Activated CD4-positive, CD25-positive, alpha-beta regulatory T cell treated with anti-CD3 and anti-CD28 coated beads, Interleukin-2, amount 50 U/mL, for 16 hours (primary cell): ENCODE data around the gene SRD5A1.

Source experiments
- DNase-seq: peaks from one replicate; pipeline ENCODE4 v3.0.0-alpha.2; 2020; ENCODE audit warnings: low read depth, low spot score

Gene SRD5A1

DNA sequence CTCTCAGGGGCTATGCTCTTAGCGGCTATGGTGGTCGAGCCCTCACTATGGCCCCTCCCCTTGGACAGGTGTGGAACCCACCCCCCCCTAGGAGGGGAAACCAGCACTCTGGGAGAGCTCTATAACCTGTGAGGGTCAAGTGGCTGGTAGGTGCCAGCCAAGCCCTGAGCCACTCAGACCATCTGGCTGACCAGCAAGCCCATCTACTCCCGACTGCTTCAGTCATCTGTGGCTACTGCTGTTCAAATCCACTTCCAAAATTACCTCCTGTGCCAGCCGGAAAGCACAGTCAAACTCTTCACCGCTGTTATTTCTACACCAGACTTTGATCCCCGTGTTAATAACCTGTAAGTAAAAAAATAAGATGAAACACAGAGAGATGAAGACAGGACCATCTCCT lies 28.9 kb upstream of the SRD5A1 start:
- no peak for DNase-seq

DNA sequence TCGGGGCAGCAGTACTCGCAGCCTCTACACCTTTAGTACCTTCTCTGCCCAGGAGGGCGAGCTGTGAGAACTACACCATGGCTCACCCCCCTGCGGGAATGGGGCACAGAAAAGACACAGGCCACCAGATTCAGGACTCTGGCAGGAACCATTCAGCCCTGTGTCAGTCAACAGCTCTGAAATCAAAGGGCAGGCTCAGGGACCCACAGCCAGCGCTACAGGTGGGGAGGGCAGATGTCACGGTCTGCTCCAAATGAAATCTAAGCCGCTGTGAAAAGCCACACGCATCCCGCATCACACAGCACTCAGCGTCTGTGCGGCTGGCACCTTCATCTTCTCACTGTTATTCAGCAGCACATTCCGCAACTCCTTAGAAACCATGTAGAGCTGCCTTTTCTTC lies 28.3 kb upstream of the SRD5A1 start:
- DNase-seq, result no peak

DNA sequence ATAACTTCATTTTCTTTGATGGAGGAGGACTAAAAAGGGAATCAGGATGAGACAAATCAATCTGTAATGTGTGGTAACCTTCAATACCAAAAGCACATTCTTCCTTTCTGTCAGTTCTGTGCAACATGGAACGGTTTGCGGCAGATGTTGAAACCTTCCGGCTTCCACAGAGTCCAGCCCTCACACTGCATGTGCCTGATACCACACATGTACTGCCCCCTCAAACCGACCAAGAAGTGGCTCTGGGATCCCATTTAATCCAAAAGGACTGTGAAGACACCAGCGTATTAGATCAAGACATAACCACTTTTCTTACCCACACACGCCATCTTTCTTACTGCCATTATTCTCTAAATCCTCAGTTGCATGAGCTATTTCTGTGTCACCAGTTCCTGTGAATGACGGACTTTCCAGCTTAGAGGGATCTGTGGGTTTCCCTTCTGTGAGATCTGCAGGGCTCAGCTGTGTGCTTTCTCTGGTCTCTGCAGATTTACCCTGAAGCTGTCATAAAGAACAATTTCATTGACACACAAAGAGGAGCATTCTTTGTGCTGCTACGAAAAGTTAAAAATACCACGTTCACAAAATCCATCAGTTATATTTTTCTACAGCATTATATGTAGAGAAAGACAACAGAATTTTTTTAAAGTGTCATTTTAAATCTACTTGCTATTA lies 26.2 kb upstream of the SRD5A1 start:
- no peak for DNase-seq

GRCh38 chr5:6607559-6607936 lies 25.7 kb upstream of the SRD5A1 start:
- DNase-seq, result no peak

DNA sequence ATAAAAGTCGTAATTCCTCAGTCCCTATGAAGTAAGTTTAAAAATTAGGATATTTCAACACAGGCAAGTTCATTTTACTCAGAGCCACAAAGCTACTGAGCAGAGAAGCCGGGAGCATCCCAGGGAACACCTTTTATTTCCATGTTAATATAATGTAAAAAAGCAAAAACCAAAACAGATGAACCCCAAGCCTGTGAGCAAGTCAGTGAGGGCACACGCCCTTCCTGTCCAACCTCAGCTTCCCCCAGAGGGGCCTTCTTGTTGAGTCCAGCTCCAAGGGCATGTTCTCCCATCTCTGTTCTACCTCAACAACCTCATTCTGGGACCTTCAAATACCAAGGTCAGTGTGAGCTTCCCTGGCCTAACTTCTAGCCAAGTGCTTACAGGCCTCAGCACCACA lies 25.2 kb upstream of the SRD5A1 start:
- DNase-seq, result no peak

- DNase-seq, result no peak
These were observed 21.6 kb upstream of the SRD5A1 start for GRCh38 chr5:6611334-6612256.

DNA sequence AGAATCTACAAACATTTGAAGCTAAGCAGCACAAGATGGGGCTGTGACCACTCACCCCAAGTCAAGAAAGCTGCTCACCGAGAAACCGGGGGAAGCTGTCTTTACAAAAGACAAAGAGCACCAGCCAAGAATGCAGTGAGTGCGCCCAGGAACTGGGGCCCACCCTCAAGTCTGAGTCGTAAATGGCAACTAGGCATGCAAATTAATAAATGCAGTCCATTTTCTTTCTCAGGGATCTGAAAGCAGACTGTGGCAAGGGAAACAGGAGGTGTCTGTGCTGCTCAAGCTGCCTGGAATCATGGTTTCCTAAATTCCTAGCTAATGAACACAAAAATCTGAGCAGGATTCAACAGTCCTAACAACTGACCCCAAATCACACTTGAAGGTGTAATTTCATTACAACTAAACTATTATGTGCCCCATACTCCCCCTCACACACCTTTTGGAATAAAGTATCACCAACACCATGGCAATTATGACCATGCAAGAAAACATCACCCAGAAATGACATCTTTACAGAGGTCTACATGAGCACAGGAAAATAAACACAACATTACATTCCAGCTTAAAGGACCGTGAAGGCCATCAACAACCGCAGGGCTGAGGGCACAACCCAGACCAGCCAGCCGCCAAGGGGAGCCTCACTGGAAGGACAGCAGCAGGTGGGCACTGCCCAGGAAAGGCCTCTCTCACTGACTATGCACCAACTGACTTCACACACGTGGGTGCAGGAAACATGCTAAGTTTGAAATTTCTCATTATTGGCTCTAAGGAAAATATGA lies 18.0 kb upstream of the SRD5A1 start:
- no peak for DNase-seq

GRCh38 chr5:6616632-6617031 lies 16.6 kb upstream of the SRD5A1 start:
- no peak for DNase-seq

DNA sequence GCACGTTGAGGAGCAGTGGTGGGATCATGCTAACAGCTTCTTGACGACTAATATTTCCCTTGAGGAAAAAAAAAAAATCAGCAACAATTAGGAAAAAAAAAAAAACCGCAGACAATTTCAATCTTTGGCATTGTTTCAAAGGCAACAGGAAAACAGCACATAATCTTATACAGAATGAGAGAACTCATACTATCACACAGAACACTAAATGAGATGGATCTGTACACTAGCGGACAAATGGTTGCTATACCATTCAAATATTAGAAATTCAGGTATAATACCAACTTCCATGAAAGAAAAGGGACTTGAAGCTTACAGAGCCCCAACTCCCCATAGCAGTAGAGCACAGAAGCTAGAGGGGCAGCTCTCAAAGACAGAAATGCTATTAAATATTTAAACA lies 10.0 kb upstream of the SRD5A1 start:
- no peak for DNase-seq

DNA sequence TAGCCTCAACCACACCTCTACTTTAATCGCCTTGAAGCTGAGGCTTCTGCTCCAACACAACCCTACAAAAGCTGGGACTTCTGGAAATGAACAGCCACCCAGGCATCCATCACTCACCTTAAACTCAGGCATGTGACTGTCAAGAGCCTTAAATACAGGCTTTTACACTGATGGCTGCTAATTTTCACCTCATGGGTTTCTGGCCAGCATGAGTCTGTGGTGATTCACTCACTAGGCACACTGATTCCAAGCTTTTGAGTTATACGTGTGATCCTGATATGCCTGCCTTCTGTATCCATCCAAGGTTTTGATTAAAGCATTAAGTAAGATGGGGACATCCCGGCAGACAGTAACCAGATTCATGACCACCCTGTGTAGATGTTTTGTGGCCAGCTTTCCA lies 9.3 kb upstream of the SRD5A1 start:
- DNase-seq, result no peak

DNA sequence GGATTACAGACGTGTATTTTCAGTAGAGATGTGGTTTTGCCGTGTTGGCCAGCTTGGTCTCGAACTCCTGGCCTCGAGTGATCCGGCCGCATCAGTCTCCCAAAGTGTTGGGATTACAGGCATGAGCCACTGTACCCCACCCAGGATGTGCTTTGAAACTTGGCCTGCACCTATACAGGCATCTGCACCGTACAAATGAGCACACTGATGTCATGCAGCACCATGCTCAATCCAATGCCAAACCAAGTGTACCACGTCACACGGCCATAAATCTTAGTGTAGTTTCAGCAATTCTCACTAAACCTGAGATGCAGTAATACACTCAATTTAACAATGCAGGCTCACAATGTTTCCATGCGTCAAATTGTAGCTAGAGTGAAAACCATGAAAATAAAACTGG lies 6.7 kb upstream of the SRD5A1 start:
- DNase-seq, result no peak

- DNase-seq, result no peak
These were observed 1.8 kb upstream of the SRD5A1 start for GRCh38 chr5:6631441-6631840.

- no peak for DNase-seq
These were observed 834 bp upstream of the SRD5A1 start for GRCh38 chr5:6632324-6632887.

GRCh38 chr5:6633469-6634245 lies 417 bp downstream of the SRD5A1 start:
- DNase-seq, result no peak

- DNase-seq, result no peak
These were observed 1.1 kb downstream of the SRD5A1 start for GRCh38 chr5:6634306-6634705.

DNA sequence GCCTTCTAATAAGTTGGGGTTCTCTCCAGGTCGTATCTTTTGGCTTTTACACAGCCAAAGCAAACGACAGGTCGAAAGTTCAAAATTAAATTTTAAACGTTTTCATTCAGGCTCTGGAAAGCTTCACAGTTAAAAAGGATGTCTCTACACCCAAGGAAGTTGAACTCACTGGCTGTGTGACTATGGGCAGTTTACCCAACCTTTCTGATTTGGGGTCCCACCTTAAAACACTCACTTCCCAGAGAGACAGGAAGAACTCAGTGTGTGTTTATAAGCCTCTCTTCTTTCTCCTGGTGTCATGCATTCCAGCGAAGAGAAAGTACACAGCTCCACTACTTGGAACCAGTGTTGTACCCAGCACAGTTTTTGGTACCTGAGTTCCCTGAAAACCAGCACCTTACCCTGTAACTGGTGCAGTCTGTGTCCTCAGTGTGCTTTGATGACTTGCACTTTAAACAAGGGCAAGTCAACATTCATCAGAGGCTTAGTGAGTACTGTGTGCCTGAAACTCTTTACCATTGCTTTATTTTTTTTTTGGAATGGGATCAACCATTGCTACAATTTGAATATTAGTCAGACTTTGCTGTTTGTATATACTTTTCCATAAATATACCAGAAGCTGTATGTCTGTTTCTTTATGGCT lies 1.7 kb downstream of the SRD5A1 start:
- DNase-seq, result no peak

GRCh38 chr5:6636293-6636692 lies 3.1 kb downstream of the SRD5A1 start:
- no peak for DNase-seq

GRCh38 chr5:6637022-6637421 lies 3.8 kb downstream of the SRD5A1 start:
- DNase-seq, result no peak

DNA sequence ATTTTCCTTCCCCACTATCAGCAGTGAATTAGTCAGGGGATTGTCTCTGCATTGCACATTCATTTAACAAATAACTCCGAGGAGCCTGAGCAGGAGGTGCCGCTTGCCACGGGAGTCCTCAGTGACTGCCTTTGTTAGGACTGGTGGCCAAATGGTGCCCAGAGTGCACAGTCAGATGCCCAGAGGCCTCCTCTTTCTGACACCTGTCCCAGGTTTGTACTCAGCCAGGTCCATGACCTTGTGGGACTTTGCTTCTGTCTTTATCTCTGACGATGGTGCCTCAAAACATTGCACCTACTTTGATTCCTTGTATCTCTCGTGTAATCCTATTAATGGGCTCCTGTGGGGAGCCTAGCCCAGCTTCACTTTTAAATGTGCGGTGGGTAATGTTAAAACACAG lies 4.3 kb downstream of the SRD5A1 start:
- no peak for DNase-seq

- DNase-seq, result no peak
These were observed 5.0 kb downstream of the SRD5A1 start for GRCh38 chr5:6638236-6638635.

DNA sequence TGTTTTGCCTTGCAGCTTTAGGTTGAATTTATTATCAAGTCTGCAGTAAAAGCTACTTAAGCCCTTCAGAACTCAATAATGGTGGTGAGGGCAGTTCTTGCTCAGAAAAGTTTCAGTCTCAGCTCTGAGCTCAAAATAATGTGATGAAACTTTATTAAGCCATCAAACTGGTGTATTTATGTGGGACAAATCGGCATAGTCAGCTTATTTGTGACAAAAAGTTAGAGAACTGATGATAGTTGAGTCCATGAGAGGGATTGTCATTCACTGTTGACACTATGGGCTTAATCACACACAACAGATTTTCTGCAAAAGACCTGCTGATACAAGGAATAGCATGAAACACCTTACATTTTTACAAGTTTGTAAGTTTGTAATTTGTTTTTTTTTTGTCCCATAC lies 9.4 kb downstream of the SRD5A1 start:
- no peak for DNase-seq
